ENCODE results near the gene SHANK2. TPM values are rescaled to one million over a fixed set of nuclear protein-coding genes. Genes with fewer than 3 reads are reported as not detected.
A peak's percentile ranks its signal among the peaks of the same experiment; 100 is the strongest.
"Not testable (repeated sequence)": the region's sequence is repeated elsewhere in the genome, so short reads cannot be mapped to it uniquely, and the experiment has no call there.

SHANK2 gene
- total RNA-seq, 1 donor from 2014 or later: 0.53 TPM

DNA sequence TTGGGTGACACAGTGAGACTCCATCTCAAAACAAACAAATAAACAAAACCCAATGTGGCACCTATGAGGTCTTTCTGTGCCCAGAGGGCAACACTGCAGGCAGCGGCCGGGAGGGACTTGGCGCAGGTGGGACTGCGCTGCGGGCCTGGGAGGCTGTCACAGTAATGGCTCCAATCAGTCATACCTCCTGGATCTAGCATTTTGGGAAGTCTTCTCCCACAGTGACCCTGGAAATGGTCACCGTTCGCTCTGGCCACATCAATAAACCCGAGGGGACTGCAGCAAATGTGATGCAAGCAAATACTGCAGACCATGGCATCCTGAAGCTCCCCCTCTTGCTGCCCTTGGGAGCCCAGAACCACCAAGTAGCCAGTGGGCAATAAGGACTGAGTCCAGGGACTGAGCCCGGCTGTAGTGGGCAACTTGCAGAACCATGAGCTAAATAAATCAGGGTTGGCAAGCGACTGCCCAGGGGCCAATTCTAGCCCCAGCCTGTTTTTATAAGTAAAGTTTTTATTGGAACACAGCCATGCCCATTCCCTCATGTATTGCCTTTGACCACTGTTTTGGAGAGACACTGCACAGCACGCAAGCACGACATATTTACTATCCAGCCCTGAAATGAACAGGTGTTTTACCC lies 15.4 kb downstream of the SHANK2 start:
- no peak overlapping the region for H3K4me3 ChIP-seq
- H3K36me3 ChIP-seq: no peaks in the 10 kb centered on the region
- intact Hi-C loops (cut with DNase I): no loop called here
- no peak overlapping the region for H3K27ac ChIP-seq
- H3K27me3 ChIP-seq: no peaks in the 10 kb centered on the region
- TF ChIP-seq, protein P1, sequence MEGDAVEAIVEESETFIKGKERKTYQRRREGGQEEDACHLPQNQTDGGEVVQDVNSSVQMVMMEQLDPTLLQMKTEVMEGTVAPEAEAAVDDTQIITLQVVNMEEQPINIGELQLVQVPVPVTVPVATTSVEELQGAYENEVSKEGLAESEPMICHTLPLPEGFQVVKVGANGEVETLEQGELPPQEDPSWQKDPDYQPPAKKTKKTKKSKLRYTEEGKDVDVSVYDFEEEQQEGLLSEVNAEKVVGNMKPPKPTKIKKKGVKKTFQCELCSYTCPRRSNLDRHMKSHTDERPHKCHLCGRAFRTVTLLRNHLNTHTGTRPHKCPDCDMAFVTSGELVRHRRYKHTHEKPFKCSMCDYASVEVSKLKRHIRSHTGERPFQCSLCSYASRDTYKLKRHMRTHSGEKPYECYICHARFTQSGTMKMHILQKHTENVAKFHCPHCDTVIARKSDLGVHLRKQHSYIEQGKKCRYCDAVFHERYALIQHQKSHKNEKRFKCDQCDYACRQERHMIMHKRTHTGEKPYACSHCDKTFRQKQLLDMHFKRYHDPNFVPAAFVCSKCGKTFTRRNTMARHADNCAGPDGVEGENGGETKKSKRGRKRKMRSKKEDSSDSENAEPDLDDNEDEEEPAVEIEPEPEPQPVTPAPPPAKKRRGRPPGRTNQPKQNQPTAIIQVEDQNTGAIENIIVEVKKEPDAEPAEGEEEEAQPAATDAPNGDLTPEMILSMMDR (IDR thresholded peaks at IDR 0.05): no peak
- no peaks in the 10 kb centered on the region for H3K4me1 ChIP-seq
- H3K9me3 ChIP-seq: peaks cover 0 to 3% of the 10 kb centered on the region in 2 donors
- DNase-seq (ENCODE audit: low spot score in 2 of 2): peak in 1 of 2 donors; percentile 53

DNA sequence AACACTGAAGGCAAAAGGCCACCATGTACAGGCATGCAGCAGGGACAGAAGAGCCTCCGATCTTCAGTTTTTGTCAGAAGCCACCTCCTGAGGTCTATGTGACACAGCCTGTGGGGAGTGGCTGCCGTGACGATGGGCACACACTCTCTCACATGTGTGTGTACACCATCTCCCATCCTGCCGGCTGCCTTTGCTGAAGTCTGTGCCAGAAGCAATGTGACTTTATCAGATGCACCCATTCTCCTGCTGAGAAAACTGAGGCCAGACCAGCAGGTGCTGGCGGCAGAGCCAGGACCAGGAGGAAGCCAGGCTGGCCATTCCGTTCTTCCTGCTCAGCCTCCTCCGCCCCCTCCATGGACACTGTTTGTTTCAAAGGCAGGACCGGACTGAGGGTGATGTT lies 16.7 kb downstream of the SHANK2 start:
- no peak overlapping the region for H3K4me3 ChIP-seq
- intact Hi-C loops (cut with DNase I): no loop called here
- H3K9me3 ChIP-seq: peaks cover 0 to 4% of the 10 kb centered on the region in 2 donors
- H3K4me1 ChIP-seq: no peaks in the 10 kb centered on the region
- H3K36me3 ChIP-seq: no peaks in the 10 kb centered on the region
- TF ChIP-seq, protein P1 (IDR thresholded peaks at IDR 0.05): no peak
- H3K27ac ChIP-seq: no peak overlapping the region
- DNase-seq (ENCODE audit: low spot score in 2 of 2): peak in 1 of 2 donors; percentile 40
- no peaks in the 10 kb centered on the region for H3K27me3 ChIP-seq

DNA sequence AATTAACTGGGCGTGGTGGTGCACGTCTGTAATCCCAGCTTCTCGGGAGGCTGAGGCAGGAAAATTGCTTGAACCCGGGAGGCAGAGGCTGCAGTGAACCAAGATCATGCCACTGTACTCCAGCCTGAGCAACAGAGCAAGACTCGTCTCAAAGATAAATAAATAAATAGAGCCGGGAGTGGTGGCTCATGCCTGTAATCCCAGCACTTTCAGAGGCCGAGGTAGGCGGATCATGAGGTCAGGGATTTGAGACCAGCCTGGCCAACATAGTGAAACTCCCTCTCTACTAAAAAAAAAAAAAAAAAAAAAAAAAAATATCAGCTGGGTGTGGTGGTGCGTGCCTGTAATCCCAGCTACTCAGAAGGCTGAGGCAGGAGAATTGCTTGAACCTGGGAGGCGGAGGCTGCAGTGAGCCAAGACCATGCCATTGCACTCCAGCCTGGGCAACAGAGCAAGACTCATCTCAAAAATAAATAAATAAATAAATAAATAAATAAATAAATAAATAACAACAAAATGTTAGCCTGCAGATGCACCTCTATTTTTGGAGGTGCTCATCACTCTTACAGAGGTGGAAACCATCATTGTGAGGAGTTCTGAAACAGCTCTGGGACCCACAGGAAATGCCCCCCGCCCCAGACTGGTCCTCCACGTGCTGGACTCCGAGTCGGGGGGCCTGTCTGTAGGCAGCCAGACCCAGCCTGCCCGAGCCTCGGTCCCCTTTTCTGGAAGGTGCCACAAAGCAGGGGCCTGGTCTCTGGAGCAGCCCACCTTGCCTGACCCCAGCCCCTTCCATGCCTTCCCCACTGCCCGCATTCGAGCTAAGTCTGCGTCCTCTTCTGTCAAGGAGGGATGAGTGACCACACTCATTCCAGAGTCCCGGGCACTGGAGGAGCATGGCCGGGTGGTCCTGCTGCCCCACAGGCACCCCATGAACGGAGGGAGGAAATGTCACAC lies 18.2 kb downstream of the SHANK2 start:
- H3K4me3 ChIP-seq; H3K27me3 ChIP-seq; H3K36me3 ChIP-seq; H3K4me1 ChIP-seq; H3K27ac ChIP-seq; intact Hi-C loops (cut with DNase I); H3K9me3 ChIP-seq: not testable (repeated sequence)
- DNase-seq (ENCODE audit: low spot score in 2 of 2): peak in 1 of 2 donors; percentile 46

DNA sequence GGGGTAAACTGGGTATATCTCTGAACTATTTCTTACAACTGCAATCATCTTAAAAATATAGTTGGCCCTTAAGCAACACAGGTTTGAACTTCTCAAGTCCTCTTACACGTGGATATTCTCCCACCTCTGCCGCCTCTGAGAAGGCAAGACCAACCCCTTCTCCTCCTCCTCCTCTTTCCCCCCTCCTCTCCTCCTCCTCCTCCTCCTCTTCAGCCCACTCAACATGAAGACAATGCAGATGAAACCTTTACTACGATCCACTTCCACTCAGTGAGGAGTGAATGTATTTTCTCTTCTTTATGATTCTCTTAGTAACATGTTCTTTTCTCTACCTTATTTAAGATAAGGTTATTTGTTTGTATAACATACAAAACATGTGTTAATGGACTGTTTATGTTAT lies 20.0 kb downstream of the SHANK2 start:
- no peak for DNase-seq (ENCODE audit: low spot score in 2 of 2)
- H3K4me3 ChIP-seq: no peak overlapping the region

DNA sequence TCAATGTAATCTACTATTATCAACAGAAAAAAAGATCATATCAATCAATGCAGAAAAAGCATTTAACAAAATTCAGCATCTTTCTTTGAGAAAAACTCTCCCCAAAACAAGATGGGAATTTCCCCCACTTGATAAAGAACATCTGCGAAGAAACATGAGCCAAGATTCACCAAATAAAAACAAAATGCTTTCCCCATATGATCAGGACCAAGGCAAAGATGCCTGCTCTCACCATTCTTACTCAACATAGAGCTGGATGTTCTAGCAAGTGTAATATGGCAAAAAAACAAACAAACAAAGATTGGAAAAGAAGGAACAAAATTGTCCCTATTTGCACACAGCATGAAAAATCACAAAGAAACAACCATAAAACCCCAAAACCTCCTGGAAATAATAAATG lies 23.4 kb downstream of the SHANK2 start:
- Histone ChIP-seq H3K27ac (no peak overlapping the region), H3K27me3 (no peaks in the 10 kb centered on the region), H3K4me3 (no peak overlapping the region), H3K36me3 (no peaks in the 10 kb centered on the region), H3K9me3 (peaks cover 4 to 23% of the 10 kb centered on the region in 2 donors), H3K4me1 (no peaks in the 10 kb centered on the region)
- intact Hi-C loops (cut with DNase I): no loop called here
- TF ChIP-seq, protein P1 (IDR thresholded peaks at IDR 0.05): no peak
- no peak for DNase-seq (ENCODE audit: low spot score in 2 of 2)

More for the DNA sequence above, 20.0 kb downstream of the SHANK2 start:
- intact Hi-C loops (cut with DNase I): no loop called here
- Histone ChIP-seq H3K9me3 (peaks cover 4 to 13% of the 10 kb centered on the region in 2 donors), H3K4me1 (no peaks in the 10 kb centered on the region), H3K27me3 (no peaks in the 10 kb centered on the region), H3K27ac (no peak overlapping the region), H3K36me3 (no peaks in the 10 kb centered on the region)
- TF ChIP-seq, protein P1 (IDR thresholded peaks at IDR 0.05): no peak
